HG02938 (cell line): ENCODE measurements around the gene C5orf58.
"Not testable (repeated sequence)": the region's sequence is repeated elsewhere in the genome, so short reads cannot be mapped to it uniquely, and the experiment has no call there.

Experiments used
- ATAC-seq: cut with Tn5 transposase; IDR thresholded peaks from one replicate; pipeline ENCODE4 v1.9.1; 2021; ENCODE audit warnings: mild to moderate bottlenecking, moderate library complexity; ENCODE audit not compliant: unreplicated experiment

Gene C5orf58

DNA sequence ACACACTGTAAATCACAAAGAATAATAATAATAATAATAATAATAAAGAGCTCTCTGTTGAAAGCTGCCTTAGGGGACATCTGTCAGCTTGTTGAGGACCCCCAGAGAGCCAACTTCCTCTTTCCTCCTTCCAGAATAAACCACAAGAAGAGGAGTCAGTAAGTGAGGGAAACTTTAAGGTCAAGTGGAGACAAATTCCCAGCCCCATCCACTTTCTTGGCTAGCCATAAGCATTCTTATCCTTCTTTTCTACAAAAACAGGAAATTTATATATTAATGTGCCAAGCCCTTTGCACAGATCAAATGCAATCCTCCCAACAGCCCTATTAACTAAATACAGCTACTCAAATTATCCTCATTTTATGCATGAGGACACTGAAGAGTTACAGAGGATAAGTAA lies 9.4 kb upstream of the C5orf58 start:
- ATAC-seq: no peak

DNA sequence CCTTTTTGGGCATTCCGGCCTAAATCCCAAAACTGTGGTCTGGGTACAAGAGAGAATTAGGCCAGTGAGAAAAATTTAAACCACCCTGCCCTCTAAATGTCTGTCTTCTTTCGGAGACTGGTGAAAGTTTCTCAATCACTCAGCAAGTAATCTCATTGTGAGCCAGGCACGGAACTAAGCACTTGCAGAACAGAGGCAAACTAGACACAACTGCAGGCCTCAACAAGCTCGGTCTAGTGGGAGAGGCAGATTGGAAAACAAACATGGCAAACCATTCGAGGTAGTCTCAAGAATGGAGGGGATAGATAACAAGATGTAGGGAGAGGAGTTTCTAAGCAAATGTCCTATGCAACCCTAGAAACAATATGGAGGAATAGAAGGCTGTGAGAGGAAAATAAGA lies 8.9 kb upstream of the C5orf58 start:
- ATAC-seq: no peak

GRCh38 chr5:170225326-170226128 lies 7.3 kb upstream of the C5orf58 start:
- no peak for ATAC-seq

GRCh38 chr5:170226129-170226615 lies 6.6 kb upstream of the C5orf58 start:
- ATAC-seq: no peak

GRCh38 chr5:170226661-170227060 lies 6.1 kb upstream of the C5orf58 start:
- no peak for ATAC-seq

- no peak for ATAC-seq
These were observed 3.9 kb upstream of the C5orf58 start for GRCh38 chr5:170228762-170229435.

GRCh38 chr5:170233358-170233892 lies 640 bp downstream of the C5orf58 start:
- ATAC-seq: no peak

DNA sequence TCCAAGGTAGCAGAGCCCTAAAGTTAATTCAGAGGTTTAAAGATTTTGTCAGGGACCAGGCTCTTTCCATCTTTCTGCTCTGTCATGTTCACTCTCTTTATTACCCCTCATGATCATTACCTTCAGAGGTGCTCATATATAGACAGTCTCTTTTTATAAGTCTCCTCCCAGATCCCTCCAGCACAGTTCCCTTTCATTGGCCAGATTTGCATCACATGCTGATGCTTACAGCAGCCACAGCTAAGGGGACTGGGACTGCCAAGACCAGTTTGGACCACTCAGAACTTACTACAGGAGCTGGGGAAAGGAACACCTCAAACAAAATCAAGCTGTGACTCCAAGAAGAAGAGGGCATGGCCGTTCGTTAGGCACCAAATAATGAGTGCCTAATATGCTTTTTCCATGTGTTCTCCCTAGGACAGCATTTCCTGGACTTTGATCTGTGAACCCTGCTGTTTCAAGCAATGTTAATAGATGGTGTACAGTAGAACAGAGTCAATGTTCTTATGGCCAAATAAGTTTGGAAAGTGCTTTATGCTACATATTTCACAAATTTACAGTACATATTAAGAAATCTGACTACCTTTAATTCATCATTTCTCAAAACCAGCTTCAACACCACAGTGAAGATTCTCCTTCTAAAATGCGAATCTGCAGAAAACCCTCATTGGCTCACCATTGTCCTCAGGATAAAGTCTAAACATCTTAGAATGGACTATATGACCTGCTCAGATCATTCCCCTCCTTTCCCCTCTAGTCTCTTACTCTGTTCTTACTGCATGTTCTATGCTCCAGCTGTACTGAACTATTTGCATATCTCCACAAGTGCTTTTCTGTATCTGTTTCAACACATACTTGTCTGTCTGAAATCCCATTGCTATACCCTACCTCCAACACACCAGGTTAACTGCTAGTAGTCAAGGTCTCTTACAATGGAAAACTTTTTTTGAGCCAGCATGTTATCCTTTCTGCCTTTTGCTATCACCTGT lies 3.4 kb downstream of the C5orf58 start:
- ATAC-seq: no peak

- no peak for ATAC-seq
These were observed 5.8 kb downstream of the C5orf58 start for GRCh38 chr5:170238456-170239196.

- ATAC-seq: not testable (repeated sequence)
These were observed 12.7 kb downstream of the C5orf58 start for GRCh38 chr5:170245436-170245835.

DNA sequence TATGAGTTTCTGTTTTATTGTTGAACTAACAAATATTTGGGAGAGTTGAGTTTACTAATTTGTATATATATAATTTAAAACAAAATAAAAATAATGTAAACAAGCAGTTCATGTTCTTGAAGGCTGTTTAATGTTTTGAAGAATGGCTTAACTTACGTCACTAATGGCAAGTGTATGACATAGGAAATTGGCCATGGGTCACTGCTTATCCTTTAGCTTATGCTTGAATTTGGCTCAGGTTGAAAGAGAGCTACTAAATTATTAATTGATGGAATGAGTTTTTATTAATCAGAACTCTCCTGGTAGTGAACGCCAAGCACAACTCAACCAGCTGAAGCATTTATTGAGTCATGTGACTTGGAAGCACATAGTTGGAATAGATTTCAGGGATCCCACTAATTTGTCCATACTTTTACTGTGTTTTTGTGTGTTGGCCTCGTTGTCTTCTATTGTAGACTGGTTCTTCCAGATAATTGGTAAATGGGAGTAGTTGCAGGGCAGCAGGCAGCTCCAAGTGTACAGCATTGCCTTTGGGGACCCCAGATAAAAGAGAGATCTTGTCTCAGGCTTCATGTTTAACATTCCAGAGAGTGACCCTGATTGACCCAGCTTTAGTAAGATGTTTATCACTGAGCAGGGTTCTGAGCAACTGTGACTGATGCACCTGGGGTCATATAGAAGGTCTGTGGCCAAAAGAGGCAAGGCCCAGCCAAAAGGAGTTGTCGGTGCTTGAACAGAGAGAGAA lies 13.5 kb downstream of the C5orf58 start:
- no peak for ATAC-seq

DNA sequence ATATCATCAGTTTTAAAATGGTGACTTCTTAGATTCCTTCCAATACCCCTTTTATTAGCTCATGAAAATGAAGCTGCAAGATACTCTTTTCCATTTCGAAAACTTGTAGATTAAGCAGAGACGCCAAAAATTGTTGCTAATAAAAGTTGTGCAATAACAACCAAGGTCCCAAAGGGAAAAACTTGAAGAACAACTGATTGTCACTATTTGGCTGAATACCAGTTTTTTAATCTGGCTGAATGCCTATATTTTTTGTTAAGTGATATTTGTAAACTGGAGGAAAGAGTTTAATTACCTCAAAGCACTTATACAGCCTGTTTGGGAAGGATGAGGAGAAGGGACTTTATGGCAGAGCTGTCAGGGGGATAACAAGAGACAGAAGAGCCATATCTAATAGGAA lies 14.6 kb downstream of the C5orf58 start:
- no peak for ATAC-seq

GRCh38 chr5:170248172-170248930 lies 15.6 kb downstream of the C5orf58 start:
- no peak for ATAC-seq

GRCh38 chr5:170248931-170249227 lies 16.1 kb downstream of the C5orf58 start:
- not testable (repeated sequence) for ATAC-seq

DNA sequence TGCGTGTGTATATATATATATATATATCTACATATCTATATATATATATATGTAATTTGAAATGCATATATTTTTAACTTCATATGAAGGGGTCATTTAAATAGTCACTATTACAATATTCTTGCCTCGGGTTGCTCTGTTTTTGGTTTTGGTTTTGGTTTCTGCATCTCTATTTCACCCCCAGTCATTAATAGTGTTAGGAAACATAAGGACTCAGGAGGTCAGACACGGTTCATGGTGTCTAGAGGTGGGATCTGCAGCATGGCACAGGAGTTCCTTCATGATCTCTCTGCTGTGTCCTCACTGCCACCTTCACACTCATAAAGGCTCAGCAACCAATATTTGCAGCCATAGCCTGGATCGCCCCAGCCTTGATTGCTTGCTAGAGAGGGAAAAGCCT lies 16.6 kb downstream of the C5orf58 start:
- no peak for ATAC-seq

GRCh38 chr5:170250810-170251317 lies 18.1 kb downstream of the C5orf58 start:
- ATAC-seq: no peak

GRCh38 chr5:170251462-170251861 lies 18.7 kb downstream of the C5orf58 start:
- no peak for ATAC-seq

DNA sequence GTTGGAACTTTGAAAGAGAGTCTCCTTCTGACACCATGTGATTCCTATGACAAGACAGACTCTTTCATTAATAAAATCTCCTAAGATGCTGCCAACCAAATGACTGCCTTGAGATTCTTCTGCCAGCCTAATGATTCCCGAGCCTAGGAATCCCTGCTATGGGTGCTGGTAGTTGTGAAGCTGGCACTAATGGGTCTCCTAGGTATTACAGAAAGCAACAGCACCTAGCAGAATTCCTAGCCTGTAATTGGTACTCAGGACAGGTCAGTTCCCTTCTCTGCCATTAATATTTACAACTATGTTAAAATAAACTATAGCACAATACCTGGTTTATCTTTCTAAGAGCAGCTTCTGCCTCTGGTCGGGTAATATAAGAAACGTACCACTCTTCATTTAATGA lies 19.3 kb downstream of the C5orf58 start:
- ATAC-seq: no peak
